Neural cell (in vitro differentiated cells): ENCODE data around the gene DNMBP.

Experiments
- EP300 ChIP-seq: fragments of 450-650 bp; conservative IDR thresholded peaks from 2 replicates; pipeline ENCODE4 v1.6.1; 2014; ENCODE audit warnings: antibody characterized with exemption, mild to moderate bottlenecking, moderate library complexity; ENCODE audit not compliant: poor library complexity, severe bottlenecking
- EZH2 ChIP-seq: fragments of 200-600, 300-800 bp; shearing (Covaris generic), sonication (generic); IDR thresholded peaks from 2 replicates; pipeline ENCODE4 v1.6.1; 2014; ENCODE audit warnings: antibody characterized with exemption, low read length, borderline replicate concordance, mild to moderate bottlenecking; ENCODE audit not compliant: insufficient read depth, poor library complexity, severe bottlenecking
- MXI1 ChIP-seq: fragments of 450-650 bp; conservative IDR thresholded peaks from 2 replicates; pipeline ENCODE4 v1.6.1; 2014; ENCODE audit warnings: antibody characterized with exemption, mild to moderate bottlenecking; ENCODE audit not compliant: poor library complexity, severe bottlenecking
- POLR2AphosphoS5 ChIP-seq: IDR thresholded peaks from 2 replicates; pipeline ENCODE4 v1.6.1; 2012
- RAD21 ChIP-seq: fragments of 450-650 bp; conservative IDR thresholded peaks from 2 replicates; pipeline ENCODE4 v1.6.1; 2014; ENCODE audit warnings: antibody characterized with exemption, mild to moderate bottlenecking, moderate library complexity
- SMC3 ChIP-seq: fragments of 450-650 bp; conservative IDR thresholded peaks from 2 replicates; pipeline ENCODE4 v1.6.1; 2014; ENCODE audit warnings: antibody characterized with exemption, mild to moderate bottlenecking, moderate library complexity; ENCODE audit not compliant: poor library complexity
- TAF1 ChIP-seq: IDR thresholded peaks from 2 replicates; pipeline ENCODE4 v1.6.1; 2012; ENCODE audit warnings: low read depth
- TF ChIP-seq, protein P1 (sequence below): fragments of 450-650 bp; IDR thresholded peaks from 2 replicates; pipeline ENCODE4 v1.5.1; 2014; ENCODE audit warnings: antibody characterized with exemption, mild to moderate bottlenecking, moderate library complexity; ENCODE audit not compliant: poor library complexity, severe bottlenecking
- TF ChIP-seq, protein P2 (sequence below): IDR thresholded peaks from 2 replicates; pipeline ENCODE4 v1.6.1; 2012; ENCODE audit warnings: borderline replicate concordance

- TF ChIP-seq MXI1 = no peak
- TF ChIP-seq RAD21 = no peak
- TF ChIP-seq EZH2 = no peak
- TF ChIP-seq, protein P1, sequence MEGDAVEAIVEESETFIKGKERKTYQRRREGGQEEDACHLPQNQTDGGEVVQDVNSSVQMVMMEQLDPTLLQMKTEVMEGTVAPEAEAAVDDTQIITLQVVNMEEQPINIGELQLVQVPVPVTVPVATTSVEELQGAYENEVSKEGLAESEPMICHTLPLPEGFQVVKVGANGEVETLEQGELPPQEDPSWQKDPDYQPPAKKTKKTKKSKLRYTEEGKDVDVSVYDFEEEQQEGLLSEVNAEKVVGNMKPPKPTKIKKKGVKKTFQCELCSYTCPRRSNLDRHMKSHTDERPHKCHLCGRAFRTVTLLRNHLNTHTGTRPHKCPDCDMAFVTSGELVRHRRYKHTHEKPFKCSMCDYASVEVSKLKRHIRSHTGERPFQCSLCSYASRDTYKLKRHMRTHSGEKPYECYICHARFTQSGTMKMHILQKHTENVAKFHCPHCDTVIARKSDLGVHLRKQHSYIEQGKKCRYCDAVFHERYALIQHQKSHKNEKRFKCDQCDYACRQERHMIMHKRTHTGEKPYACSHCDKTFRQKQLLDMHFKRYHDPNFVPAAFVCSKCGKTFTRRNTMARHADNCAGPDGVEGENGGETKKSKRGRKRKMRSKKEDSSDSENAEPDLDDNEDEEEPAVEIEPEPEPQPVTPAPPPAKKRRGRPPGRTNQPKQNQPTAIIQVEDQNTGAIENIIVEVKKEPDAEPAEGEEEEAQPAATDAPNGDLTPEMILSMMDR = no peak
- no peak for TF ChIP-seq EP300
- no peak for TF ChIP-seq SMC3
- no peak for TF ChIP-seq POLR2AphosphoS5
- TF ChIP-seq TAF1 = no peak
- TF ChIP-seq, protein P2, sequence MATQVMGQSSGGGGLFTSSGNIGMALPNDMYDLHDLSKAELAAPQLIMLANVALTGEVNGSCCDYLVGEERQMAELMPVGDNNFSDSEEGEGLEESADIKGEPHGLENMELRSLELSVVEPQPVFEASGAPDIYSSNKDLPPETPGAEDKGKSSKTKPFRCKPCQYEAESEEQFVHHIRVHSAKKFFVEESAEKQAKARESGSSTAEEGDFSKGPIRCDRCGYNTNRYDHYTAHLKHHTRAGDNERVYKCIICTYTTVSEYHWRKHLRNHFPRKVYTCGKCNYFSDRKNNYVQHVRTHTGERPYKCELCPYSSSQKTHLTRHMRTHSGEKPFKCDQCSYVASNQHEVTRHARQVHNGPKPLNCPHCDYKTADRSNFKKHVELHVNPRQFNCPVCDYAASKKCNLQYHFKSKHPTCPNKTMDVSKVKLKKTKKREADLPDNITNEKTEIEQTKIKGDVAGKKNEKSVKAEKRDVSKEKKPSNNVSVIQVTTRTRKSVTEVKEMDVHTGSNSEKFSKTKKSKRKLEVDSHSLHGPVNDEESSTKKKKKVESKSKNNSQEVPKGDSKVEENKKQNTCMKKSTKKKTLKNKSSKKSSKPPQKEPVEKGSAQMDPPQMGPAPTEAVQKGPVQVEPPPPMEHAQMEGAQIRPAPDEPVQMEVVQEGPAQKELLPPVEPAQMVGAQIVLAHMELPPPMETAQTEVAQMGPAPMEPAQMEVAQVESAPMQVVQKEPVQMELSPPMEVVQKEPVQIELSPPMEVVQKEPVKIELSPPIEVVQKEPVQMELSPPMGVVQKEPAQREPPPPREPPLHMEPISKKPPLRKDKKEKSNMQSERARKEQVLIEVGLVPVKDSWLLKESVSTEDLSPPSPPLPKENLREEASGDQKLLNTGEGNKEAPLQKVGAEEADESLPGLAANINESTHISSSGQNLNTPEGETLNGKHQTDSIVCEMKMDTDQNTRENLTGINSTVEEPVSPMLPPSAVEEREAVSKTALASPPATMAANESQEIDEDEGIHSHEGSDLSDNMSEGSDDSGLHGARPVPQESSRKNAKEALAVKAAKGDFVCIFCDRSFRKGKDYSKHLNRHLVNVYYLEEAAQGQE = no peak
Measured at GRCh38 chr10:99843310-99843709, 166.4 kb downstream of the DNMBP start.
